Panc1 (cell line): Measurements from ENCODE around the gene GRIN1.

ENCODE experiments used
- CTCF ChIP-seq: fragments of 450-650 bp; IDR thresholded peaks from 2 replicates; pipeline ENCODE4 v1.5.1; 2017; ENCODE audit warnings: mild to moderate bottlenecking
- POLR2AphosphoS5 ChIP-seq: IDR thresholded peaks from 2 replicates; pipeline ENCODE4 v1.6.1; 2012; ENCODE audit warnings: mild to moderate bottlenecking, low read depth, low read length, moderate library complexity
- REST ChIP-seq, 2 experiments: IDR thresholded peaks; 2 replicates each; pipeline ENCODE4 v1.6.1; 2011 to 2012; ENCODE audit warnings: low read depth in 2 of 2, control low read depth in 1 of 2, low read length in 1 of 2, mild to moderate bottlenecking in 1 of 2, moderate library complexity in 1 of 2; ENCODE audit not compliant: insufficient read depth in 1 of 2
- SIN3A ChIP-seq: IDR thresholded peaks from 2 replicates; pipeline ENCODE4 v1.6.1; 2012; ENCODE audit warnings: low read depth, mild to moderate bottlenecking, low read length, moderate library complexity, borderline replicate concordance; ENCODE audit not compliant: insufficient read depth
- TCF7L2 ChIP-seq: IDR thresholded peaks from 2 replicates; pipeline ENCODE4 v1.6.1; 2011; ENCODE audit warnings: mild to moderate bottlenecking, low read depth, low read length, inconsistent platforms

GRCh38 chr9:137200311-137201204 lies 61.6 kb downstream of the GRIN1 start, which contains the start of gene TPRN:
- TF ChIP-seq CTCF, result no peak
- no peak for TF ChIP-seq REST (IDR thresholded peaks at IDR 0.05; ENCODE audit: insufficient read depth in 1 of 2, low read depth in 2 of 2, low read length in 1 of 2)
- TF ChIP-seq POLR2AphosphoS5, result peak; percentile 62
- peak; percentile 92; the same call in 1 of the 2 replicates for TF ChIP-seq SIN3A
- no peak for TF ChIP-seq TCF7L2
